NCI-H1694 (cell line): ENCODE results near the gene NUTF2.
"Not testable (repeated sequence)": the region's sequence is repeated elsewhere in the genome, so short reads cannot be mapped to it uniquely, and the experiment has no call there.

Source experiments
- DNase-seq: peaks from one replicate; lab custom pipeline; 2025; lab: John Stamatoyannopoulos, UW

The NUTF2 gene

DNA sequence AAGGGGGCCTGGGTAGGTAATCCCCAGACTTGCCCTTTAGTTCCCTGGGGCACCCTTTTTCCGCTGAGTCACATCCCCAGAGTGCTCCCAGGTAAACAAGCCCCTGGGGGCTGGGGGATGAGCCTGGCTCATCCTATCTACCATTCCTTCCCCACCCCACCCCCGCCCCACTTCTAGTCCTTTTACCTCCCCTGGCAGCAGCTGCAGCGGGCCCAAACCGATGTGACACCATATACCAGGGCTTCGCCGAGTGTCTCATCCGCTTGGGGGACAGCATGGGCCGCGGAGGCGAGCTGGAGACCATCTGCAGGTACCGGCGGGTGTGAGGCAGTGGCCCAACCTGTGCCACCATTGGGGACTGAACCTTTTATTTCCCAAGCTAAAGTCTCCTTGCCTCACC is 38.8 kb downstream of the NUTF2 start:
- no peak for DNase-seq

DNA sequence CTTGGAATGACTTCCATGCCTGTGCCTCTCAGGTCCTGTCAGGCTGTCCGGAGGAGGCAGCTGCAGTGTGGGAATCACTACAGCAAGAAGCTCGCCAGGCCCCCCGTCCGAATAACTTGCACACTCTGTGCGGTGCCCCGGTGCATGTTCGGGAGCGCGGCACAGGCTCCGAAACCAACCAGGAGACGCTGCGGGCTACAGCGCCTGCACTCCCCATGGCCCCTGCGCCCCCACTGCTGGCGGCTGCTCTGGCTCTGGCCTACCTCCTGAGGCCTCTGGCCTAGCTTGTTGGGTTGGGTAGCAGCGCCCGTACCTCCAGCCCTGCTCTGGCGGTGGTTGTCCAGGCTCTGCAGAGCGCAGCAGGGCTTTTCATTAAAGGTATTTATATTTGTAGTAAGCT is 39.2 kb downstream of the NUTF2 start:
- no peak for DNase-seq

GRCh38 chr16:67886387-67886786 is 39.7 kb downstream of the NUTF2 start:
- no peak for DNase-seq

- DNase-seq: no peak
Measured at GRCh38 chr16:67888331-67888730, 41.6 kb downstream of the NUTF2 start.

DNA sequence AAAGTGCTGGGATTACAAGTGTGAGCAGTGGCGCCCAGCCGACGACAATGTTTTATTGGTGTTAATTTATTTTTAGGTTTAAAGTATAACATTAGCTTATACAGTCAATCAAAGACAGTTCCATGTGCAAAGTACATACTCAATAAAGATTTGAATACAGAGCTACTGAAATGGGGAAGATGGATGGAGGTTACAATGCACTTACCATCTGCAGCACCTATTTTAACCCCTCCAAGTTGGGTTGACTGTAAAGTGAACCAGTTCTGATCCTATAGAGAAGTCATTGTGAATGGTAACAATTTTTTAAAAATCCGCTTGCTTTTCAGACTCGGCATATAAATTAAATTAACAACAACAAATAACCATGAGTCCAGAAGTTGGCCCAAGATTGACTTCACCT is 45.6 kb downstream of the NUTF2 start:
- DNase-seq: no peak

DNA sequence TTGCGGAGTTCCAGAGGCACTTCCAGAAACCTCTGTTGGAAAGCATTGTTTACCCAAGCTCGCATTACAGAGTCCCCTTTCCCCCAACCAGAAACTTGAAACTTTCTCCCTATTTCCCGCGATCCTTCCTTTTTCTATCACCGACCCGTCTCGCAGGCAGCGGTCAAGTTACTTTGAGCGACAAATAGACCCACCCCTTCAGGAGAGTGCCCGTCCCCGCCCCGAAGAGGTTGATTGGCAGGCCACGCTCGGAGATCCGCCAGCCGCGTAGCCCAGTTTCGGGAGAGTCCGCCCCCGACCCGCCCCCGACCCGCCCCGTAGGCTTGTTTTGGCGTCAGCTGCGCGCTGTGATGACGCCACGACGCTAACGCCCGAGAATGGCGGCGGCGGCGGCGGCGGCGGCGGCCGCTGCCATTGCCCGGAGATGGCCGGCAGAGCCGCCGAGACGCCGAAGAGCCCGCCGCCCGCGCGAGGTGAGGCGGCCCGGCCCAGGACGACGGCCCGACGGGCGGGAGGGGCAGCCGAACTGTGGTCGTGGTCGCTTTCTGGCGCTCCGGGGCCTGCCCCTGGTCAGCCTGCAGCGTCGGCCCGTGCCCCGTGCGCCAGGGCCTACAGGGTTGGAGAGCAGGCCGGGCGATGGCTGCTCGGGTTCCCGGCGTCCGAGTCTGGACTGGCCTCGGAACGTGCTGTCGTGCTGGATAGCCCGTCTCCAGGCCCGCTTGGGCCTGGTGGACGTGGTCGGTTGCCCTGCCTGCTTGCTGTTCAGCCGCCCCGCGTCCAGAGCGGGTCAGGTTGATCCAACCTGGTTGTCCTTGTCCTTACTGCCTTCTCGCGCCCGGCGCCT is 46.4 kb downstream of the NUTF2 start, which contains the start of gene PSKH1:
Gene PSKH1 (plus strand): TSS at position 356 of the 844 bp plus-strand sequence. CDS start 15,496 bp downstream, outside the sequence.
- peak; percentile 73 for DNase-seq

- DNase-seq: no peak
Measured at GRCh38 chr16:67893743-67894399, 47.1 kb downstream of the NUTF2 start.

GRCh38 chr16:67897231-67897630 is 50.5 kb downstream of the NUTF2 start:
- DNase-seq: no peak

DNA sequence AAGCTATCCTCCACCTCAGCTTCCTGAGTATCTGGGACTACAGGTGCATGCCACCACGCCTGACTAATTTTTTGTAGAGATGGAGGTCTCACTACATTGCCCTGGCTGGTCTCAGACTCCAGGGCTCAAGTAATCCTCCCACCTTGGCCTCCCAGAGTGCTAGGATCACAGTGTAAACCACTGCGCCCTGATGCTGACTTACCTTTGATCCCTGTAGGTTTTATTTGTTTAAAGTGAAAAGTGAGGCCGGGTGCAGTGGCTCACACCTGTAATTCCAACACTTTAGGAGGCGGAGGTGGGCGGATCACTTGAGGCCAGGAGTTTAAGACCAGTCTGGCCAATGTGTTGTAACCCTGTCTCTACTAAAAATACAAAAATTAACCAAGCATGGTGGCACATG is 55.0 kb downstream of the NUTF2 start:
- DNase-seq: no peak

GRCh38 chr16:67902831-67903230 is 56.1 kb downstream of the NUTF2 start:
- DNase-seq: no peak

GRCh38 chr16:67907397-67908180 is 60.9 kb downstream of the NUTF2 start:
- no peak for DNase-seq

- DNase-seq: no peak
Measured at GRCh38 chr16:67909056-67909742, 62.5 kb downstream of the NUTF2 start.

DNA sequence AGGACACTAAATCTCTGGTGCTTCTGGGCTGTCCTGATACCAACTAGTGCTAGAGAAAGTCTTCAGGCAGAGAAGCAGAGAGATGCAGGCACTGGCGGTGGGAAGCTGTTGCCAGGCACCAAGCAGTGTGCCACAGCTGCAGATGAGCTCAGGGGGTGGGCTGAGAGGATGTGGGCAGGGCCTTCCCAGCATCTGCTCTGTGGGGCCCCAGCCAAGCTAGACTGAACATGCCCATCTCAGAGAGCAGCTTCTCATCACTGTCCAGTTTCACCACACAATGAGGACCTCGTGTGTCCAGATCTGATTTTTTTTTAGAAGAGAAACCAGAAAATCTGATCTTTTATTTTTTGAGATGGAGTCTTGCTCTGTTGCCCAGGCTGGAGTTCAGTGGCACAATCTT is 63.4 kb downstream of the NUTF2 start:
- DNase-seq: peak; percentile 41

- no peak for DNase-seq
Measured at GRCh38 chr16:67914758-67915495, 68.2 kb downstream of the NUTF2 start.

- DNase-seq: not testable (repeated sequence)
Measured at GRCh38 chr16:67915496-67915769, 68.7 kb downstream of the NUTF2 start.

GRCh38 chr16:67915831-67916723 is 69.3 kb downstream of the NUTF2 start:
- DNase-seq: no peak

- no peak for DNase-seq
Measured at GRCh38 chr16:67917140-67917851, 70.6 kb downstream of the NUTF2 start.

DNA sequence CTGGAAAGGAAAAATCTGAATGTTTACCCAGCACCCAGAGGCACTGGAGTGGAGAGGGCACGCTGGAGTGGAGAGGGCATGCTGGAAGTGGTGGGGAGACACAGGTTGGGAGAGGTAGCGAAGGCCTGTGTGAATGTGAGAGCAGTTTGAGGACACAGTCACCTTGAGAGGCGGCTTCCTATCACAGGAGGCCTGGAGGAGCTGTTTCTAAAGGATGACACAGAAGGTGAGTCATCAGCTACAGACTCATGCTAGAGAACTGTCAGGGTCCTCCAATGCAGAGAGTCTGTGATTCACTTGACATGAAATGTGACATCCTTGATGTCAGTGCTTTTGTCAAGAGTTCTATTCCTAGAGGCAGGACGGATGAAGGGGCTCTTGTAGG is 71.1 kb downstream of the NUTF2 start:
- no peak for DNase-seq

GRCh38 chr16:67919622-67920221 is 73.0 kb downstream of the NUTF2 start:
- DNase-seq: no peak
